ENCODE data around the gene INCENP.
"Not testable (repeated sequence)": the region's sequence is repeated elsewhere in the genome, so short reads cannot be mapped to it uniquely, and the experiment has no call there.

The INCENP gene

DNA sequence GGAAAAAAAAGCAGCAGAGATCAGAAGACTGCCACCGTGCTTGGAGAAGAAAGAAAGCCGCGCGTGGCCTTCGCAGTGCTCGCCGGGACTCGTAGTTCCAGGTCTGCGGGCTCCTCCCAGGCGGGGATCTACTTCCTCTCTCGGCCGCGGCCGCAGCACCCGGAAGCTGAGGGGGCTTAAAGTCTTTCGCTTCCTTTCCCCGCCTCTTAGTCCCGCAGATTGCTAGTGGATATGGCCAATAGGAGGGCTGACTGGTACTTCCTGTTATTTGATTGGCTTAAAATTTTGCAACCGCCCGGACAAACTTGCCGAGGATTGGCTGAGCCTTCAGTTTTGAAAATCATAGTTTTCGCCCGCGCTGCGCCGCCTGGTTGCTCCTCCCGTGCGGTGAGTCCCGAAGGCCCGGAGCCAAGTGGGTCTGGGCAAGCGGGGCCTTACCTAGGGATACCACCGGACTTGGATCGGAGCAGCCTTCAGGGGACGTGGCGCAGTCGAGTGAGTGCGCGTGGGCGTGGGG, at the start of gene INCENP:
INCENP (plus strand) TSS at position 343 of the 517 bp plus-strand sequence. CDS start 4,151 bp downstream, outside the sequence.
- peak; percentile 89 for DNase-seq (ENCODE audit: low read depth)

DNA sequence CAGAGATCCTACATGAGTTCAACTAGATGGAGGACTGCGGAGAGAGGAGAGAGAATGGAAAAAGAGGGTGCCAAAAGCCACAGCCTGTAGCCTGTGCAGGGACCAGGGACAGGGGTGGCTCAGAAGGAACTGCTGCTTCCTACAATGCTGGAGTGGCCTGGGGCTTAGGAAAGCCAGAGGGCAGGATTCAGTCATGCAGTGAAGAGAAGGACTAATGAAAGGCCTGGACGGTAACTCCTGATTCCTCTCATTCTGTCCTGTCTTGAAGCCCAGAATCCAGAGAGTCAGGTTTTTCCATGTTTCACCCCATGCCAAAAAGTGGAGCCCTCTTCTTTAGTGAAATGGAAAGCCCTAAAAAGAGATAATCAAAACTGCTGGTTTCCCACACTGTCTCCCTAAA, 48.4 kb upstream of the INCENP start:
- no peak for DNase-seq (ENCODE audit: low read depth)

- DNase-seq (ENCODE audit: low read depth), result no peak
Measured at GRCh38 chr11:62077132-62077531, 46.7 kb upstream of the INCENP start.

DNA sequence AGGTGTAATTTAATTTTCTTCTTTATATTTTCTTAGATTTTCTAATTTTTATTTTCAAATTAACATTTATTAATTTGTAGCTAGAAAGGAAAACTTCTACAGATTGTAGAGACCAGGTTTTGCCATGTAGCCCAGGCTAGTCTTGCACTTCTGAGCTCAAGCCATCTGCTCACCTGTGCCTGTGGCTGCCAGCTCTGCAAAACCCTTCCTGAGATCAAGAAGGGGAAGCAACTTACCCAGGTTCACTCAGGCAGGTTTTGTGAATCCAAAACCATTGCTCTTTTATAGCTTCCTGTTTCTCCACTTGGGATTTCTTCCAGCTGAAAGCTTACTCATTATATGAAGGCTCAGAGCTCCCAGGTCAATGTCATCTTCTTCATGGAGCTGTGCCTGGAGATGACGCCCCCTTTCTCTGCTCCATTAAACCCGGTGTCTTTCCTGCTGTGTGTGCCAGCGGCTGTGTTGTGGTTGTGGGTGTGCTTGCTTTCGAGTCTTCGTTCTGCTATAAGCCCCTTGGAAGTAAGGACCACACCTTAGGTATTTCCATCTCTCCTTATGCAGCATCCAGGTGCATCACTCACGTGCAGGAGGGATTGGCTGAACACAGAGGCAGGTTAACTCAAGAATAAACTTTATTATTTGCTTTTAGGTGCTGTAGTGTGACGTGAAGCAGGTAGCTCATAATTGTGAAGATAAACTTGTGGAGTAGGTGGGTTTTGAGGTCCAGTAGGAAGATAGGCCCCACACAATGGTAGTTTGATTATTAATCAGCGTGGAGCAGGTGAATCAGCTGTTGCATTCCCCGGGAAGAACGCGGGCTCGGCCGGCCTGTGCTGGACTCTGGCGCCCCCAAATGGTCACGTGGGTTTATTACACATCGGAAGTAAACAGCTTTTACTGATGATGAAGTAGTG, 42.2 kb upstream of the INCENP start:
- peak; percentile 61 for DNase-seq (ENCODE audit: low read depth)

- DNase-seq (ENCODE audit: low read depth), result no peak
Measured at GRCh38 chr11:62082292-62082657, 41.5 kb upstream of the INCENP start.

- not testable (repeated sequence) for DNase-seq (ENCODE audit: low read depth)
Measured at GRCh38 chr11:62084801-62085200, 39.0 kb upstream of the INCENP start.

DNA sequence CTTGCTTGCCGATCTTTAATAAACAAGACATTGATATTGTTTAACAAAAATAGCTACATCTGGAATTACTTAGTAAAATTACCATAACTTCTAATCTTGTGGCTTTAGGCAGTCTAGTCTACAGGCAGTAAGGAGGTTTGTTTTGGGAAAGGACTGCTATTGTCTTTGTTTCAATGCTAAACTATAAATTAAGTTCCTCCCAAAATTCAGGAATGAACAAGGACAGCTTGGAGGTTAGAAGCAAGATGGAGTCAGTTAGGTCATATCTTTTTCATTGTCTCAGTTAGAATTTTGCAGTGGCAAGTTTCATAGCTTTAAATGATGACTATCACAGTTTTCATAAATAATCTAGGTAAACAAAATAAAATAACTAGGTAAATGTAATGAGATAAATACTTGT, 36.1 kb upstream of the INCENP start:
- DNase-seq (ENCODE audit: low read depth), result no peak

DNA sequence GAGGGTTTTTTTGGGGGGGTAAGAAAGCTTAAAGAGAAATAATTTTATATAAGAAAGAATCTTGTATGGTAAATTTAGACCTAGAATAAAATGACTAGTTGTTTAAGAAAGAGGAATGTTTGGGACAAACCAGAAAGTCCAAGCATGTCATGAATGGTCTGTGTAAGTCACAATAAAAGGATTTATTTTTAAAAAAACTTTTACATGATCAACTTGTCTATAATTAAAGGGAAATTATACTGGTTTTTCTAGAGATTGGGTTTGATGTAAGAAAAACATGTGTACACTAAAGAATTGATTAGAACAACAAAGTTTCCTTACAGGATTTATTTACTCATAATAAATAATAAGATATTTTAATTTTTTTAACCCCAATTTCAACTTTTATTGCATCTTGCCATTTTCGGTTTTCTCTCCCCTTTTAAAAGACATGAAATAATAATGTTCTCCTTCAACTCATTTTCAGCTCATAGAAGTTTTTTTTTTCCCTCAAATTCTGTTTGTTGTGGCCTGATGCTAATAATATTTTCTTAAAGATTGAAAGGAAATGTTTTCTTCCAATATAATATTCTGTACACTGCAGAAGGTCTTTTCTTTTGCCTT, 35.4 kb upstream of the INCENP start:
- no peak for DNase-seq (ENCODE audit: low read depth)

GRCh38 chr11:62103141-62103540, 20.7 kb upstream of the INCENP start:
- DNase-seq (ENCODE audit: low read depth), result no peak

DNA sequence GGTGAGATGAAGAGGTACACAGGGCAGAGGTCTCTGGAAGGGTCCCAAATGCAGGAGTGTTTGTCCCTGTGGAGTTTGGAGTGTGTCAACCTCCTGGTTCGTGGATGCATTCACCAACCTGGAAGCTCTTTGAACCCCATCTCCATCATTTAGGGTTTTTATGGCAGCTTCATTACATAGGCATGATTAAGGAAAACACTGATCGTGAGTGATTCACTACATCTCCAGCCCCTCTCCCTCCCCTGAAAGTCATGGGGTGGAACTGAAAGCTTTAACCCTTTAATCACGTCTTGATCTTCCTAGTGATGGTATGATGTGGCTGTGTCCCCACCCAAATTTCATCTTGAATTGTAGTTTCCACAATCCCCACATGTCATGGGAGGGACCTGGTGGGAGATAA, 19.8 kb upstream of the INCENP start:
- DNase-seq (ENCODE audit: low read depth), result no peak

- DNase-seq (ENCODE audit: low read depth), result no peak
Measured at GRCh38 chr11:62104816-62105653, 18.8 kb upstream of the INCENP start.

DNA sequence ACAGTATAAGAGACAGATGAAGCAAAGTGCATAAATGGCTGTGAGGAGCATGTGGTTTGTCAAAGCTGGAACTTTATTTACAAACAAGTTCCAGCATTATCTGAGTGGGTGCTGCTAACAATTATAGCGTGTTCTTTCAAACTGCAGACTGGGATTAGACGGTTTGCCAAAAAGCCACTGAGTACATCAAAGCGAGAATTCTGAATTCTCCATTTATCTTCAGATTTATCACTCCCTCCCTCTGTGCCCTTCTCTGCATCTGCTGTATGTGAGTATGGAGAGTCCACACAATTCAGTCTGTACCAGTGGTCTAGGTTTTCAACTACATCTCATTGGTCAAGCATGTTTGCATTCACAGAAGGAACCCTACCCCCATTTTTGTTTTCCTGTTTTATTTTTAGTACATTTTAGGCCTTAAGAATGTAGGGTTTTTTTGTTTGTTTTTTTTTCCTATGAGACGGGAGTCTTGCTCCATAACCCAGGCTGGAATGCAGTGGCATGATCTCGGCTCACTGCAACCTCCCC, 18.1 kb upstream of the INCENP start:
- no peak for DNase-seq (ENCODE audit: low read depth)

- no peak for DNase-seq (ENCODE audit: low read depth)
Measured at GRCh38 chr11:62108017-62108750, 15.6 kb upstream of the INCENP start.

GRCh38 chr11:62108971-62109404, 14.8 kb upstream of the INCENP start:
- DNase-seq (ENCODE audit: low read depth), result no peak

DNA sequence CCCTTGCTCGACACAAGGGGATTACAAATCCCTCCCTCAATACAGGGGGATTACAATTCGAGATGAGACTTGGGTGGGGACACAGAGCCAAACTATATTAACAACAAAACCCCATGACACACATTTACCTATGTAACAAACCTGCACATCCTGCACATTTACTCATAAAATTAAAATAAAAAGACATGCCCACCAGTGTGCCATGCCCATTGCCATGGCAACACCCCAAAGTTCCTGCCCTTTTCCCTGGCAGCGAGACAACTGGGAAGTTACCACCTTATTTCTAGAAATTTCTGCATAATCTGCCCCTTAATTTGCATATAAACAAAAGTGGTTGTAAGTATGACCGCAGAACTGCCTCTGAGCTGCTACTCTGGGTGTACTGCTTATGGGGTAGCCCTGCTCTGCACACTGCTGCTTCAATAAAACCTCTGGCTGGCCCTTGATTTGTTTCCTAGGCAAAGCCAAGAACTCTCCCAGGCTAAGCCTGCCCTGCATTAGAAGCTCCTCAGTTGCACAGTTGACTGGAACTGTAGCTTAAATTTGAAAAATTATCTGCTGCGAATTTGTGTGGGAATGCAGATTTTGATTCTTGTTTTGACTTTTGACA, 8.6 kb upstream of the INCENP start:
- DNase-seq (ENCODE audit: low read depth), result no peak

DNA sequence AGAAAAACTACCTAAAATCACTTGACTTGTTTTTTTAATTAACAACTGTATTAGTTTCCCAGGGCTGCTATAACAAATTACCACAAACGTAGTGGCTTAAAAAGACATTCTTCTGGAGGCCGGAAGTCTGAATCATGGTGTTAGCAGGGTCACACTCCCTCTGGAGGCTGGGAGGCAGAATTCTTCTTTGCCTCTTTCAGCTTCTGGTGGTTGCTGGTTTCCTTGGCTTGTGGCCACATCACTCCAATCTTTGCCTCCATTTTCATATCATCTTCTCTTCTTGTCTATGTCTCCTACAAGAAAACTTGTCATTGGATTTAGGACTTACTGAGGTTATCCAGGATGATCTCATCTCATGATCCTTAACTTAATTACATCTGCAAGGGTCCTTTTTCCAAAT, 7.4 kb upstream of the INCENP start:
- DNase-seq (ENCODE audit: low read depth), result no peak

- no peak for DNase-seq (ENCODE audit: low read depth)
Measured at GRCh38 chr11:62119569-62119968, 4.2 kb upstream of the INCENP start.

DNA sequence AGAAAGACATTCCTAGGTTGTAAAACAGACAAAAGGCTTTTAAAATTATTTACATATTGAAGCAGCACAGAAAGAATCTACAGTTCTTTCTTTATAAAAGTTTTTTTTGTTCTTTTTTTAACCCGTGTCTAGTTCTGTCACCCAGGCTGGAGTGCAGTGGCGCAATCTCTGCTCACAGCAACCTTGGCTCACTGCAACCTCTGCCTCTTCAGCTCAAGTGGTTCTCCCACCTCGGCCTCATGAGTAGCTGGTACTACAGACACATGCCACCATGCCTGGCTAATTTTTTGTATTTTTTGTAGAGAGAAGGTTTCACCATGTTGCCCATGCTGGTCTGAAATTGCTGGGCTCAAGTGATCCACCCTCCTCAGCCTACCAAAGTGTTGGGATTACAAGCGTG, 3.8 kb upstream of the INCENP start:
- DNase-seq (ENCODE audit: low read depth), result no peak

DNA sequence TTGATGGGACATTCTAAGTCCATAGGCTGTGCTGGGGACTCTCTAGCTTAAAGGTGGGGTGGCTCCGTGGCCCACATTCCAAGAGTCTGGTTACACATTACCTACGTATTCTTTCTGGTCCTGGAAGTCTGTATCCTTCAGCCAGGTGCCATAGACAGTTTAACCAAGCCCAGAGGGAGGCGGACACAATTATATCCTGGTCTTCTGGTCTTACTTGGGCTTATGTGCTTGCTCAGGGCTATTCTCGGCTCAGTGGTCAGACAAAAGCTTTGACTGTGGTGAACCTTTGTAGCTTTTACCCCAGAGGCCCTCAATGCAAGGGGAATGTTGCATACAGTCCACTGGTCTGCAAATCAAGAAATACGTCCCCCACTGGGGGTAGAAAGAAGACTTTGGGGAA, 3.4 kb upstream of the INCENP start:
- DNase-seq (ENCODE audit: low read depth), result no peak

GRCh38 chr11:62122076-62122475, 1.7 kb upstream of the INCENP start:
- no peak for DNase-seq (ENCODE audit: low read depth)
